GM12874 (cell line): ENCODE results near the gene SLC38A8.

ENCODE experiments used
- CTCF ChIP-seq: IDR thresholded peaks from 2 replicates; pipeline ENCODE4 v1.5.1; 2011; ENCODE audit warnings: low read depth, mild to moderate bottlenecking, control low read depth, low read length, moderate library complexity; ENCODE audit not compliant: insufficient read depth

Gene SLC38A8

GRCh38 chr16:83994087-83994486 is 48.5 kb downstream of the SLC38A8 start:
- no peak for TF ChIP-seq CTCF

DNA sequence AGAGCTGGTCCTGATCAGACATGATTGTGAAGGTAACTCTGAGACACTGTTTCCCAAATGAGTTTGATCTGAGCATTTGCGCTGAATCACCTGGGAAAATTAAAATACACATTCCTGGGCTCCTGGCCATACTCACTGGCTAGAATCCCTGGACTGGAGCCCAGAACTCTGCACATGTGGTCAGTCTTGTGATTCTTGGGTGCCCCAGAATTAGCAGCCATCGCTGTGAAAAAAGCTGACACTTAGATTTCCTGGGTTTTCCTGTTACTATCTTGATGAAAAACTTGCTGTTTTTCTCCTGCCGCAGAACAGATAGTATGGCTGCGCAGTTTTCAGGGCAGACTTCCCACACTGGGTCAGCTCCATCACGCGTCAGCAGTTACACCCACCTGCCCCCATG is 50.0 kb downstream of the SLC38A8 start:
- TF ChIP-seq CTCF: no peak

GRCh38 chr16:83990492-83990891 is 52.1 kb downstream of the SLC38A8 start:
- no peak for TF ChIP-seq CTCF

DNA sequence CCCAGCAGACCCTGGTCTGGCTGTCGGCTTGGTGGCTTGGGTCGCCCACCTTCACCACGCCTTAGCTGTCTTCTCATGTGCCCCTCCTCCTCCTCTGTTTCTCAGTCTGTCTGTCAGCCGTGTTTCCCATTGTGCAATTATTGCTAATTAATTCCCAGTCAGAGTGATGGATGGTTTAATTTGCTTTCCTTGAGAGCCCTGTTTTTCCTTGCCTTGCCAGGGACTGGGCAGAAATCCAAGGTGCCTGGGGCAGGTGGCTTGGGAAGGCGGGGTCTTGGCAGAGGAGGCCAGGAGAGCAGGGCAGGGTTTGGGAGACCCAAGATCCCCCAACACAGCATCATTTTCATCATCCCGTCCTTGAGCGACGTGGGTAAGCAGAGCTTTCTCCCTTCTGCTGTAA is 53.3 kb downstream of the SLC38A8 start:
- TF ChIP-seq CTCF: no peak

DNA sequence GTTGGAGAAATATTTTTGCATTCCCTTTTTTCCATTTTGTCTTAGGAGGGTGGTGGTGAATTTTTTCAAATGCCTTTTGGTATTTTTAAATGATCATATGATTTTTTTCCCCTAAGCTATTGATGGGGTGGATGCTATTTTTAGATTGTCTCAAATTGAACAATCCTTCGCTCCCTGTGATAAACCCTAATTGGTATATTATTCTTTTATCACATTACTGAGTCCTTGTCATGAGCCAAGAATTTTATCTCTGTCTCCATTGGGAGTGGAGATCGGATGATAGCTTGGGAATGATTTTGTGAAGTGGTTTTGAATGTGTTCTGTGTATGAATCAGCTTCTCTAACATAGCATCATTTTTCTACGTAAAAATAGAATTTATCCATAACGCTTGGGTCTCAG is 59.1 kb downstream of the SLC38A8 start:
- no peak for TF ChIP-seq CTCF

DNA sequence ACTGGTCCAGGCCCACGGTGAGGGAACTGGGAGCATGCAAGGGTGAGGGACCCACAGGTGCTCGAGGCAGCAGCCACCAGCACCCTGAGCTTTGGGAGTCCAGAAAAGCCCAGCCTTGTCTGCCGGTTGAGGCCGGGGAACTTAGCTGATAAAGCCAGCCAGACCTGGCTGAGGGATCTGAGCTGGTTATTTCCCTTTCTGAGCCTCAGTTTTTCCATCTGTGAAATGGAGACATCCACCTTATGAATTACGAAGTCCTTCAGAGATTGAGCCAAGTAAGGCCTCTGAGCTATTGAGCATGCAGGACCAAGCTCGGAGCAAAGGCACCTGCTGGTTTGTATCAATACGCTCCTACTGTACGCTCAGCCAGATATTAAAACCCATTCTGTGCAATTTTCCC is 60.8 kb downstream of the SLC38A8 start:
- TF ChIP-seq CTCF: no peak

DNA sequence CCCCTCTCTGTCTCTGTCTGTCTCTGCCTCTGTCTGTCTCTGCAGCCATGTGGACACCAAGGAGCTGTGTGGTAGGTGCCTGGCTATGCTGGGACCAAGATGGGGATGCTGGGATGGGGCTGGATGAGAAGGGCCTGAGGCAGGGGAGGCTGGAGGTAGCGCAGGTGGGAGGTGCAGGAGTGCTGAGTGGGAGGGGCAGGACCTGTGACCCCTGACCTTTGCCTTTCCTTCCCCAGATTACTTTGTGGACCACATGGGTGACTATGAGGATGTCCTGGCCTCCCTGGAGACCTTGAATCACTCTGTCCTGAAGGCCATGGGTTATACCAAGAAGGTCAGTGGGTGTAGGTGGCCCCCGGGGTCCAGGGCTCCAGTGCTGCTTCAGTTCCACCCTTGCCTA is 61.8 kb downstream of the SLC38A8 start:
- no peak for TF ChIP-seq CTCF

- TF ChIP-seq CTCF: no peak
These were observed 63.2 kb downstream of the SLC38A8 start for GRCh38 chr16:83979441-83979840.
